HL-60 (cell line): ENCODE data around the gene TDRD9.

Source experiments
- GABPA ChIP-seq: IDR thresholded peaks from 2 replicates; pipeline ENCODE4 v1.6.1; 2012; ENCODE audit warnings: low read depth
- POLR2AphosphoS5 ChIP-seq: IDR thresholded peaks from 2 replicates; pipeline ENCODE4 v1.6.1; 2012; ENCODE audit warnings: low read depth
- SPI1 ChIP-seq: IDR thresholded peaks from 2 replicates; pipeline ENCODE4 v1.6.1; 2012; ENCODE audit warnings: low read depth, mild to moderate bottlenecking, borderline replicate concordance
- TF ChIP-seq, protein P1 (sequence below): IDR thresholded peaks from one replicate; pipeline ENCODE4 v1.5.1; 2011; ENCODE audit warnings: low read length, control low read depth, inconsistent platforms; ENCODE audit not compliant: insufficient read depth
- TF ChIP-seq, protein P2 (sequence below): IDR thresholded peaks from 2 replicates; pipeline ENCODE4 v1.6.1; 2012; ENCODE audit warnings: low read depth; ENCODE audit not compliant: insufficient replicate concordance

DNA sequence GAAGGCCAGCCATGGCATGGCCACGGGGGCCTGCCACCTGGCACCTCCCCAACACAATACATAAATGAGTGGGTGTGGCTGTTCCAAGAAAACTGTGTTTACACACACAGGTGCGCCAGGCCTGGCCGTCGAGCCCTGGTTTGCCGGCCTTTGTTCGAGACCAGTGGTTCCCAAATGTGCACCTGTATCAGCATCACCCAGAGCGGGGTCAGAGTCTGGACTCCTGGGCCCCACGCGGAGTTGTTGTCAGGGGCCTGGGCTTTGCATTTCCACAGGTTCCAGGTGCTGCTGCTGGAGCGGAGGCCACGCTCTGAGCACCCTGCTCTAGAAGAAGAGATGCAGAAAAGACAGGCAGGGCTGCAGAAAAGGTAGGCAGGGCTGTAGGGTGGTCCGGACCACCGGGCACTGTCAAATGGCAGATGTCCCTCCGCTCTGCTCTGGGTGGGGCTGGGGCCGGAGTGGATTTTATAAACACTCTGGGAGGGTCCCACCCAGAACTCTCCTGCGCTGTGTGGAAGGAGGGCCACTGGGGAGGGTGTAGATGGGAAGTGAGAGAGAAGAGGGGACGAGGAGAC, 153.1 kb downstream of the TDRD9 start:
- TF ChIP-seq, protein P1, sequence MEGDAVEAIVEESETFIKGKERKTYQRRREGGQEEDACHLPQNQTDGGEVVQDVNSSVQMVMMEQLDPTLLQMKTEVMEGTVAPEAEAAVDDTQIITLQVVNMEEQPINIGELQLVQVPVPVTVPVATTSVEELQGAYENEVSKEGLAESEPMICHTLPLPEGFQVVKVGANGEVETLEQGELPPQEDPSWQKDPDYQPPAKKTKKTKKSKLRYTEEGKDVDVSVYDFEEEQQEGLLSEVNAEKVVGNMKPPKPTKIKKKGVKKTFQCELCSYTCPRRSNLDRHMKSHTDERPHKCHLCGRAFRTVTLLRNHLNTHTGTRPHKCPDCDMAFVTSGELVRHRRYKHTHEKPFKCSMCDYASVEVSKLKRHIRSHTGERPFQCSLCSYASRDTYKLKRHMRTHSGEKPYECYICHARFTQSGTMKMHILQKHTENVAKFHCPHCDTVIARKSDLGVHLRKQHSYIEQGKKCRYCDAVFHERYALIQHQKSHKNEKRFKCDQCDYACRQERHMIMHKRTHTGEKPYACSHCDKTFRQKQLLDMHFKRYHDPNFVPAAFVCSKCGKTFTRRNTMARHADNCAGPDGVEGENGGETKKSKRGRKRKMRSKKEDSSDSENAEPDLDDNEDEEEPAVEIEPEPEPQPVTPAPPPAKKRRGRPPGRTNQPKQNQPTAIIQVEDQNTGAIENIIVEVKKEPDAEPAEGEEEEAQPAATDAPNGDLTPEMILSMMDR, result no peak
- TF ChIP-seq, protein P2, sequence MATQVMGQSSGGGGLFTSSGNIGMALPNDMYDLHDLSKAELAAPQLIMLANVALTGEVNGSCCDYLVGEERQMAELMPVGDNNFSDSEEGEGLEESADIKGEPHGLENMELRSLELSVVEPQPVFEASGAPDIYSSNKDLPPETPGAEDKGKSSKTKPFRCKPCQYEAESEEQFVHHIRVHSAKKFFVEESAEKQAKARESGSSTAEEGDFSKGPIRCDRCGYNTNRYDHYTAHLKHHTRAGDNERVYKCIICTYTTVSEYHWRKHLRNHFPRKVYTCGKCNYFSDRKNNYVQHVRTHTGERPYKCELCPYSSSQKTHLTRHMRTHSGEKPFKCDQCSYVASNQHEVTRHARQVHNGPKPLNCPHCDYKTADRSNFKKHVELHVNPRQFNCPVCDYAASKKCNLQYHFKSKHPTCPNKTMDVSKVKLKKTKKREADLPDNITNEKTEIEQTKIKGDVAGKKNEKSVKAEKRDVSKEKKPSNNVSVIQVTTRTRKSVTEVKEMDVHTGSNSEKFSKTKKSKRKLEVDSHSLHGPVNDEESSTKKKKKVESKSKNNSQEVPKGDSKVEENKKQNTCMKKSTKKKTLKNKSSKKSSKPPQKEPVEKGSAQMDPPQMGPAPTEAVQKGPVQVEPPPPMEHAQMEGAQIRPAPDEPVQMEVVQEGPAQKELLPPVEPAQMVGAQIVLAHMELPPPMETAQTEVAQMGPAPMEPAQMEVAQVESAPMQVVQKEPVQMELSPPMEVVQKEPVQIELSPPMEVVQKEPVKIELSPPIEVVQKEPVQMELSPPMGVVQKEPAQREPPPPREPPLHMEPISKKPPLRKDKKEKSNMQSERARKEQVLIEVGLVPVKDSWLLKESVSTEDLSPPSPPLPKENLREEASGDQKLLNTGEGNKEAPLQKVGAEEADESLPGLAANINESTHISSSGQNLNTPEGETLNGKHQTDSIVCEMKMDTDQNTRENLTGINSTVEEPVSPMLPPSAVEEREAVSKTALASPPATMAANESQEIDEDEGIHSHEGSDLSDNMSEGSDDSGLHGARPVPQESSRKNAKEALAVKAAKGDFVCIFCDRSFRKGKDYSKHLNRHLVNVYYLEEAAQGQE, result no peak
- TF ChIP-seq GABPA (no peak), POLR2AphosphoS5 (no peak), SPI1 (no peak)
